Esophagus squamous epithelium (tissue), 5 donors: Measurements from ENCODE around the gene ITPK1. TPM values are rescaled to one million over a fixed set of nuclear protein-coding genes. Genes with fewer than 3 reads are reported as not detected.
A peak's percentile ranks its signal among the peaks of the same experiment; 100 is the strongest.

Source experiments
- DNase-seq: peaks from one replicate; lab custom pipeline; 2025; lab: John Stamatoyannopoulos, UW
- H3K27ac ChIP-seq, 4 donors: fragments of 200-600 bp; sonication (generic); one replicate each; pipeline ENCODE4 v1.5.1; 2016 to 2019; ENCODE audit warnings: mild to moderate bottlenecking in 1 of 4
- H3K27me3 ChIP-seq, 4 donors: fragments of 200-600 bp; sonication (generic); 1 replicate in 3 of 4; 2 replicates in 1 of 4; pipeline versions ENCODE4 v1.5.1 to v1.6.0; 2017 to 2021; ENCODE audit warnings: antibody characterized with exemption in 1 of 4
- H3K36me3 ChIP-seq, 3 donors: fragments of 200-600 bp; sonication (generic); one replicate each; pipeline ENCODE4 v1.5.1; 2016 to 2019
- H3K4me1 ChIP-seq, 3 donors: fragments of 200-600 bp; sonication (generic); one replicate each; pipeline ENCODE4 v1.5.1; 2017 to 2019
- H3K4me3 ChIP-seq, 4 donors: fragments of 200-600 bp; sonication (generic); 1 replicate in 3 of 4; 2 replicates in 1 of 4; pipeline ENCODE4 v1.5.1; 2016 to 2019; ENCODE audit warnings: mild to moderate bottlenecking in 2 of 4, moderate library complexity in 1 of 4
- H3K9me3 ChIP-seq, 3 donors: fragments of 200-600 bp; sonication (generic); one replicate each; pipeline ENCODE4 v1.5.1; 2016 to 2019
- CTCF ChIP-seq, 6 experiments: fragments of 450-650 bp in 4 of 6; fragments of 200-600 bp in 2 of 6; sonication (generic) in 2 of 6; IDR thresholded peaks; one replicate each; pipeline ENCODE4 v1.5.1; 2016 to 2019; ENCODE audit warnings: antibody characterized with exemption in 6 of 6, mild to moderate bottlenecking in 4 of 6, moderate library complexity in 4 of 6
- POLR2A ChIP-seq, 4 donors: fragments of 450-650 bp; IDR thresholded peaks; one replicate each; pipeline ENCODE4 v1.6.1; 2017; ENCODE audit warnings: antibody characterized with exemption in 4 of 4, mild to moderate bottlenecking in 4 of 4, moderate library complexity in 3 of 4
- WGBS, 2 donors: methylation state at CpG; one replicate each; pipeline ENCODE4 v1.1.5; 2018; 5-methylcytosine and 5-hydroxymethylcytosine counted together
- intact Hi-C: fragments of 100-400 bp; cut with DNase I; formaldehyde crosslinking; loops from one replicate; pipeline ENCODE4 v1.15.0; 2022
- total RNA-seq, 4 donors: library from RNA; depleted of rRNA; stranded (reverse); fragments of >200 nt; gene quantifications; one replicate each; pipeline ENCODE4 v1.1.0, GENCODE V29; 2016
- donor health status: DM: yes; HTN: yes; CAD: no.

The ITPK1 gene
- total RNA-seq, 4 donors from 2014 or later, result 14.2 to 34.5 (median 25.8) TPM

- TF ChIP-seq POLR2A (IDR thresholded peaks at IDR 0.05), result no peak
- TF ChIP-seq CTCF (IDR thresholded peaks at IDR 0.05), result no peak
- no peak for DNase-seq
- WGBS, 2 donors, result 74 to 78% methylated on average over 6 to 8 of the region's 10 CpGs
- Histone ChIP-seq H3K4me1 (peaks cover 25 to 94% (median 63%) of the 10 kb centered on the region in 3 donors), H3K4me3 (no peak overlapping the region), H3K27me3 (no peaks in the 10 kb centered on the region), H3K9me3 (no peaks in the 10 kb centered on the region), H3K27ac (peak overlapping the region in 2 of 4 donors; percentile 7 to 17), H3K36me3 (no peaks in the 10 kb centered on the region)
- intact Hi-C loops, result no loop called here
Observed at GRCh38 chr14:93089521-93090269, 26.0 kb downstream of the ITPK1 start.

- no peaks in the 10 kb centered on the region for H3K27me3 ChIP-seq
- WGBS, 2 donors, result 28 to 34% methylated on average over 3 to 5 of the region's 8 CpGs
- peaks cover 17 to 90% (median 37%) of the 10 kb centered on the region in 3 donors for H3K4me1 ChIP-seq
- no peak for DNase-seq
- intact Hi-C loops, result no loop called here
- no peak overlapping the region for H3K4me3 ChIP-seq
- no peaks in the 10 kb centered on the region for H3K36me3 ChIP-seq
- TF ChIP-seq POLR2A (IDR thresholded peaks at IDR 0.05), result no peak
- H3K9me3 ChIP-seq, result no peaks in the 10 kb centered on the region
- H3K27ac ChIP-seq, result peak overlapping the region; percentile 53 to 81 (median 65)
Observed at GRCh38 chr14:93086441-93087055, 29.2 kb downstream of the ITPK1 start.

- H3K4me3 ChIP-seq, result no peak overlapping the region
- intact Hi-C loops, result no loop called here
- 17 to 38% methylated on average over 2 of the region's 3 CpGs for WGBS, 2 donors
- H3K27ac ChIP-seq, result peak overlapping the region; percentile 53 to 81 (median 65)
- TF ChIP-seq POLR2A (IDR thresholded peaks at IDR 0.05), result no peak
- TF ChIP-seq CTCF (IDR thresholded peaks at IDR 0.05), result no peak
- no peaks in the 10 kb centered on the region for H3K9me3 ChIP-seq
- no peak for DNase-seq
- peaks cover 17 to 85% (median 30%) of the 10 kb centered on the region in 3 donors for H3K4me1 ChIP-seq
- no peaks in the 10 kb centered on the region for H3K27me3 ChIP-seq
- H3K36me3 ChIP-seq, result no peaks in the 10 kb centered on the region
Observed at GRCh38 chr14:93085911-93086310, 29.8 kb downstream of the ITPK1 start.

- H3K27ac ChIP-seq, result peak overlapping the region; percentile 53 to 81 (median 65)
- peaks cover 17 to 78% (median 26%) of the 10 kb centered on the region in 3 donors for H3K4me1 ChIP-seq
- WGBS, 2 donors, result 32 to 40% methylated on average over 16 to 21 of the region's 21 CpGs
- no peak overlapping the region for H3K4me3 ChIP-seq
- no peaks in the 10 kb centered on the region for H3K27me3 ChIP-seq
- no peaks in the 10 kb centered on the region for H3K36me3 ChIP-seq
- TF ChIP-seq POLR2A (IDR thresholded peaks at IDR 0.05) (no peak), CTCF (IDR thresholded peaks at IDR 0.05) (no peak)
- no peak for DNase-seq
- intact Hi-C loops, result no loop called here
- no peaks in the 10 kb centered on the region for H3K9me3 ChIP-seq
Observed at GRCh38 chr14:93084866-93085857, 30.6 kb downstream of the ITPK1 start.

- intact Hi-C loops, result no loop called here
- Histone ChIP-seq H3K27me3 (no peaks in the 10 kb centered on the region), H3K9me3 (no peaks in the 10 kb centered on the region), H3K27ac (peak overlapping the region in 2 of 4 donors; percentile 76 to 81), H3K4me3 (no peak overlapping the region), H3K36me3 (no peaks in the 10 kb centered on the region), H3K4me1 (peaks cover 17 to 75% (median 25%) of the 10 kb centered on the region in 3 donors)
- no peak for DNase-seq
- 94 to 100% methylated on average over 4 of the region's 4 CpGs for WGBS, 2 donors
- TF ChIP-seq POLR2A (IDR thresholded peaks at IDR 0.05) (no peak), CTCF (IDR thresholded peaks at IDR 0.05) (no peak)
Observed at GRCh38 chr14:93084402-93084801, 31.3 kb downstream of the ITPK1 start.
